Parathyroid adenoma (tissue), 2 donors: Measurements from ENCODE around the gene EGR1.

Experiments
- H2AFZ ChIP-seq: fragments of 300-600 bp; sonication (generic); one replicate; pipeline ENCODE4 v1.7.0; 2017; ENCODE audit warnings: antibody characterized with exemption, mild to moderate bottlenecking
- H3K27ac ChIP-seq: fragments of 300-600 bp; sonication (generic); one replicate; pipeline ENCODE4 v1.7.0; 2017
- H3K27me3 ChIP-seq: fragments of 300-600 bp; sonication (generic); one replicate; pipeline ENCODE4 v1.7.0; 2017; ENCODE audit warnings: low read length; ENCODE audit not compliant: control insufficient read depth, insufficient read depth
- H3K36me3 ChIP-seq: fragments of 300-600 bp; sonication (generic); one replicate; pipeline ENCODE4 v1.7.0; 2017; ENCODE audit warnings: low read length; ENCODE audit not compliant: control insufficient read depth, insufficient read depth
- H3K4me1 ChIP-seq: fragments of 300-600 bp; sonication (generic); one replicate; pipeline ENCODE4 v1.7.0; 2017; ENCODE audit warnings: control low read depth
- H3K4me2 ChIP-seq: fragments of 300-600 bp; sonication (generic); one replicate; pipeline ENCODE4 v1.7.0; 2017; ENCODE audit warnings: low read length
- H3K4me3 ChIP-seq: fragments of 300-600 bp; sonication (generic); one replicate; pipeline ENCODE4 v1.7.0; 2017; ENCODE audit warnings: low read depth, low read length
- H3K79me2 ChIP-seq: fragments of 300-600 bp; sonication (generic); one replicate; pipeline ENCODE4 v1.7.0; 2017; ENCODE audit warnings: control low read depth
- H3K9ac ChIP-seq: fragments of 300-600 bp; sonication (generic); one replicate; pipeline ENCODE4 v1.7.0; 2017; ENCODE audit warnings: mild to moderate bottlenecking
- H3K9me3 ChIP-seq: fragments of 300-600 bp; sonication (generic); one replicate; pipeline ENCODE4 v1.7.0; 2017; ENCODE audit warnings: low read length; ENCODE audit not compliant: control insufficient read depth
- TF ChIP-seq, protein P1 (sequence below): fragments of 300-600 bp; sonication (generic); IDR thresholded peaks from one replicate; pipeline ENCODE4 v1.7.0; 2017; ENCODE audit warnings: antibody characterized with exemption, mild to moderate bottlenecking
- donor health status: primary hyperparathyroidism.

EGR1 gene

GRCh38 chr5:138464388-138465260 lies 655 bp upstream of the EGR1 start:
- H3K36me3 ChIP-seq: no peaks in the 10 kb centered on the region
- peak overlapping the region; percentile 98 for H3K4me3 ChIP-seq
- TF ChIP-seq, protein P1, sequence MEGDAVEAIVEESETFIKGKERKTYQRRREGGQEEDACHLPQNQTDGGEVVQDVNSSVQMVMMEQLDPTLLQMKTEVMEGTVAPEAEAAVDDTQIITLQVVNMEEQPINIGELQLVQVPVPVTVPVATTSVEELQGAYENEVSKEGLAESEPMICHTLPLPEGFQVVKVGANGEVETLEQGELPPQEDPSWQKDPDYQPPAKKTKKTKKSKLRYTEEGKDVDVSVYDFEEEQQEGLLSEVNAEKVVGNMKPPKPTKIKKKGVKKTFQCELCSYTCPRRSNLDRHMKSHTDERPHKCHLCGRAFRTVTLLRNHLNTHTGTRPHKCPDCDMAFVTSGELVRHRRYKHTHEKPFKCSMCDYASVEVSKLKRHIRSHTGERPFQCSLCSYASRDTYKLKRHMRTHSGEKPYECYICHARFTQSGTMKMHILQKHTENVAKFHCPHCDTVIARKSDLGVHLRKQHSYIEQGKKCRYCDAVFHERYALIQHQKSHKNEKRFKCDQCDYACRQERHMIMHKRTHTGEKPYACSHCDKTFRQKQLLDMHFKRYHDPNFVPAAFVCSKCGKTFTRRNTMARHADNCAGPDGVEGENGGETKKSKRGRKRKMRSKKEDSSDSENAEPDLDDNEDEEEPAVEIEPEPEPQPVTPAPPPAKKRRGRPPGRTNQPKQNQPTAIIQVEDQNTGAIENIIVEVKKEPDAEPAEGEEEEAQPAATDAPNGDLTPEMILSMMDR: peak; percentile 21
- H3K9ac ChIP-seq: peak overlapping the region; percentile 84
- no peaks in the 10 kb centered on the region for H3K27me3 ChIP-seq
- H3K4me1 ChIP-seq: peaks cover 6% of the 10 kb centered on the region
- no peaks in the 10 kb centered on the region for H3K9me3 ChIP-seq
- peak overlapping the region; percentile 100 for H3K4me2 ChIP-seq
- H2AFZ ChIP-seq: peak overlapping the region; percentile 84
- peak overlapping the region; percentile 95 for H3K27ac ChIP-seq
- no peaks in the 10 kb centered on the region for H3K79me2 ChIP-seq

GRCh38 chr5:138466125-138466899 lies 1.0 kb downstream of the EGR1 start:
- H3K36me3 ChIP-seq: no peaks in the 10 kb centered on the region
- H3K4me3 ChIP-seq: peak overlapping the region; percentile 98
- TF ChIP-seq, protein P1: no peak
- peak overlapping the region; percentile 100 for H3K4me2 ChIP-seq
- H2AFZ ChIP-seq: peak overlapping the region; percentile 42
- no peaks in the 10 kb centered on the region for H3K27me3 ChIP-seq
- peaks cover 6% of the 10 kb centered on the region for H3K4me1 ChIP-seq
- H3K27ac ChIP-seq: peak overlapping the region; percentile 17
- H3K9ac ChIP-seq: peak overlapping the region; percentile 40
- no peaks in the 10 kb centered on the region for H3K9me3 ChIP-seq
- no peaks in the 10 kb centered on the region for H3K79me2 ChIP-seq

GRCh38 chr5:138466900-138467710 lies 1.8 kb downstream of the EGR1 start:
- no peak overlapping the region for H3K27ac ChIP-seq
- TF ChIP-seq, protein P1: no peak
- no peaks in the 10 kb centered on the region for H3K27me3 ChIP-seq
- H3K79me2 ChIP-seq: no peaks in the 10 kb centered on the region
- no peak overlapping the region for H3K4me2 ChIP-seq
- no peaks in the 10 kb centered on the region for H3K9me3 ChIP-seq
- H3K9ac ChIP-seq: no peak overlapping the region
- H2AFZ ChIP-seq: no peak overlapping the region
- peaks cover 6% of the 10 kb centered on the region for H3K4me1 ChIP-seq
- H3K36me3 ChIP-seq: no peaks in the 10 kb centered on the region
- peak overlapping the region; percentile 98 for H3K4me3 ChIP-seq

DNA sequence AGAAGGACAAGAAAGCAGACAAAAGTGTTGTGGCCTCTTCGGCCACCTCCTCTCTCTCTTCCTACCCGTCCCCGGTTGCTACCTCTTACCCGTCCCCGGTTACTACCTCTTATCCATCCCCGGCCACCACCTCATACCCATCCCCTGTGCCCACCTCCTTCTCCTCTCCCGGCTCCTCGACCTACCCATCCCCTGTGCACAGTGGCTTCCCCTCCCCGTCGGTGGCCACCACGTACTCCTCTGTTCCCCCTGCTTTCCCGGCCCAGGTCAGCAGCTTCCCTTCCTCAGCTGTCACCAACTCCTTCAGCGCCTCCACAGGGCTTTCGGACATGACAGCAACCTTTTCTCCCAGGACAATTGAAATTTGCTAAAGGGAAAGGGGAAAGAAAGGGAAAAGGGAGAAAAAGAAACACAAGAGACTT lies 2.4 kb downstream of the EGR1 start:
- peak overlapping the region; percentile 5 for H3K4me3 ChIP-seq

More for the DNA sequence above, 2.4 kb downstream of the EGR1 start:
- H3K9ac ChIP-seq: no peak overlapping the region
- H3K79me2 ChIP-seq: no peaks in the 10 kb centered on the region
- no peaks in the 10 kb centered on the region for H3K9me3 ChIP-seq
- H3K4me2 ChIP-seq: no peak overlapping the region
- H3K27ac ChIP-seq: no peak overlapping the region
- H3K27me3 ChIP-seq: no peaks in the 10 kb centered on the region
- TF ChIP-seq, protein P1: no peak
- H3K36me3 ChIP-seq: no peaks in the 10 kb centered on the region
- H2AFZ ChIP-seq: no peak overlapping the region
- peaks cover 10% of the 10 kb centered on the region for H3K4me1 ChIP-seq
